NCI-H2227 treated with DMSO at 0.1 percent for 48 hours (cell line): ENCODE results near the gene DUSP3.

Experiments
- DNase-seq: peaks from one replicate; lab custom pipeline; 2025; lab: John Stamatoyannopoulos, UW

DUSP3 gene

DNA sequence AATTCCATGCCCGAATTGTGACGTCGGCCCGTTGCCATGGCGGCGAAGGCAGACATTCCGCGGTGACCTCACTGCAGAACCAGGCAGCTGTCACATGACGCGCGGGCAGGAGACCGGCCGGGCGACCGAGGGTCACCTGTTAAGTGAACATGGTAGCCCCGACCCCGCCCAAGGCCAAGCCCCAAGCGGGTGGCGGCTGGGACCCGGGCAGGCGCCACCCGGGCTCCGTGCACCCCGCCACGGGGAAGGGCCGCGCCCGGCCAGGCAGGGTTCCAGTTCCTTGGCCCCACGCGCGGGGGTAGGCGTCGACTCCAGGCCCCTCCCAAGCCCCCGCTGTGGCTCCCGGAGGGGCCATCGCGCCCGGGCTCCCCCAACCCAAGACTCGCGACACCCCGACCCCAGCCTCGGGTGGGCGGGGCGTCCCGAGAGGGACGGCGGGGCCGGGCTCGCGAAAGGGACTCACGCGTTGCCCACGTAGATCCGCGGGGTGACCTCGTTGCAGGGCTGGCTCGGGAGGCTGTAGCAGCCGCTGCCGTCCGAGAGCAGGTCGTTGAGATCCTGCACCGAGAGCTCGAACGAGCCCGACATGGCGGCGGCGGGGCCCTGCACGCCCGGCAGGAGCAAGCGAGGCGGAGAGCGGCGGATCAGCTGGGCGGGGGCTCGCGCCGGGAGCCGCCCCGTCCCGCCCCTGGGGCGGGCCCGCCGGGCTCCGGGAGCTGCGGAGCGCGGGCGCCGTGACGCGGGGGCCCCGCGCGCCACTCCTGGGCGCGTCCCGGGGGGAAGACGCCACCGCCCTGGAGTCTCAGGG is at the start of gene DUSP3:
Gene DUSP3, minus strand, starts transcription at position 641 of the 808 bp plus-strand sequence. Its CDS starts 53 bp downstream, at position 588.
- DNase-seq: peak; percentile 85

DNA sequence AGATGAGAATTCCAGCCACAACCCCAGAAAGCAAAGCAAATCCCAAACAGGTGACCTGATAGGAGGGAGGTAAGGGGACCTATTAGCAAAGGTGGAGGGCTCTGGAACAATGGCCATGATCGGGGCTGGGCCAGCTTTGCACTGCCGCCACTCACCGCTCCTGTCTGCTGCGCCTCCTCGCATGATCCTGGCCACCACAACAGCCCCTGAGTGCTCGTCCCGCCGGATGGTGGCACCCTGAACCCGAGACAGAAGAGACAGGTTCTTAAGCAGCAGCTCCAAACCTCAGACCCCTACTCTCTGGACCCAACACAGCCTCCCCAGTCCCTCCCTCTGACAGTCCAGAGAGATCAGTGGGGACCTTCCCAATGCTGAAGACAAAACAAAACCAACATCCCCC is 48.8 kb upstream of the DUSP3 start:
- DNase-seq: no peak

DNA sequence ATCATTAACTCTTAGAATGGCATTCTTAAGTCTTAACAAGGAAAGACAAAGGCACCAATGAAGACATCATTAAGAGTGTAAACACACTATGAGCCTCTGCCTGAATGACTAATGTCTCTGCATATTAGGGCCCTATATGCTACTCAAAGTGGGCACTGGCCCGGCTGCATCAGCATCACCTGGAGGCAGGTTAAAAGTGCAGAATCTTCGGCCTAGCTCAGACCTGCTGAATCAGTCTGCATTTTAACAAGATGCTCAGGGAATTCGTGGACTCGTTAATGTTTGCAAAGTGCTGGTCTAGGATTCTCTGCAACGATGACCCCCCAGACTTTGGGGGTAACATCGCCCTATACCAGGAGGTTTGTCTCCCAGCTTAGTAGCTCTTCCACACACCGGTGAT is 47.4 kb upstream of the DUSP3 start:
- no peak for DNase-seq

DNA sequence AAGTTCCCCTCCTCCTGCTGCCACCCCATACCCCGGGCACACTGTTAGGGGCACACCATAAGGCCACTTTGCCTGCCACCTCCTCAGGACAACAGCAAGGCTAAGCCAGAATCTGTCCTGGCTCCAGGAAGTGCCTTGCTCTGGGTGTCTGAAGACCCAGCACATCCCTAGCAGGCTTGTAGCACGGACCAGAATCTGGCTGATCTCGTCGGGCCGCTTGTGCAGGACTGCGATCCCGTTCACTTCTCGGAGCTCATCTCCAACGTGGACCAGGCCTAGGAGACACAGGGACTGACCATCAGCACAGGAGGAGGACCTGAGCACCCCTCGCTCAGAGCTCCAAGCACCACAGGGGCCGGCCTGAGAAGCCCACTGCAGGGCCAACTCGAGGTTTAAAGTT is 46.8 kb upstream of the DUSP3 start:
- no peak for DNase-seq

DNA sequence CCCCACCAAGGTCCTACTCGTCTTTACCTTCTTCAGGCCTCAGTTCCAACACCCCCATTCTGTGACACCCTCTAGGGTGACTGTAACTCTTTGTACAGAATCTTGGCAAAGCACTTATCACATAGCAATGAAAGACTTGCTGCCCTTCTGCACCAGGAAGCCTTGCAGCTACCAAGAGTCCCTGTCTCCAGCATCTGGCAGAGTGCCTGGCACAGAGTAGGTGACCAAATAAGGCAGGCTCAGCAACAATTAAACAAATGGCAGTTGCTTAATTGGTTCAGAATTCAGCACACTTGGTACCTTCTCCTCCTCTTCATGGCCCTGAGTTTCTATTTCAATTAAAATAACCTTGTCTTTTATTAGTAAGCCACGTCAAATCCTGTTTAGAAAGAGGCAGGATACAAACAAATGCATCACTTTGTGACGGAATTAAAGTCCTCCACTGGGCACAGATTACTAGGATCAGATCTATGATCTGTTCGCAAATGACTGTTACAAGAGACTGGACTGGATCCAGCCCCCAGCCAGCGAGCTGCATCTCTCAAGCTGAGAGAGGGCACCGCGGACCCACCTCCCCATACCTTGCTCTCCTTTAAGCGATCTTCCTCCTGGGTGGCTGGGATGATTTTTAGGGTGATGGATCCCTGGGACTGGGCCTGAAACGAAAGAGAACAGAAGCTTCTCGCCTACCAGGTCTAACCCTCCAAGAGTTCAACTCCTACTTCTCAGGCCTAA is 44.7 kb upstream of the DUSP3 start:
- no peak for DNase-seq

DNA sequence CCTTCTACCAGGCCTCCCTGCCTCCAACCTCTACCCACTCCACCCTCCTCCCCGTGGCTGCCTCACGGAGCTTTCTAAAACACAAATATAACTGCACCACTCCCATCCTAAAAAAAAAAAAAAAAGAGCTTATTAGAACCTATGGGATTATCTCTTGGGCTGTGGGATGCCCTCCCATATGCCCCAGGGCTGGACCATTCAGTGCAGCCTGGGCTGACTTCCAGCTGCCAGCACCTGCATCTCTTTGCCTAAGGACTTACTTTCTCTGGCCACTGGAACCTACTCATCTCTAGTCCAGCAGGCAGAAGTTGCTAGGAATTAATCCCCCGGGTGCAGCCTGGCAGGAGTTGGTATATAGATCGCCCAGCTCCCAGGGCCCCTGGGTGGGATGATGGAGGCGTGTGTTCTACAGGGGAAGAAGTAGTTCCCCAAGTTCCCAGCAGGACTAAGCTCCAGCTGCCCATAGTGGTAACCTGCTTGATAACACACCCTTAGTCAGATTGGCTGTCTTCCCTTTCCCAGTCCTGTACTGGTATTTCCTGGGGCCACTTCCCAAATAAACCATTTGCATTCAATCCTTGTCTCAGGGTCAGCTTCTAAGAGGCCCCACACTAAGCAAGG is 43.9 kb upstream of the DUSP3 start:
- DNase-seq: no peak

DNA sequence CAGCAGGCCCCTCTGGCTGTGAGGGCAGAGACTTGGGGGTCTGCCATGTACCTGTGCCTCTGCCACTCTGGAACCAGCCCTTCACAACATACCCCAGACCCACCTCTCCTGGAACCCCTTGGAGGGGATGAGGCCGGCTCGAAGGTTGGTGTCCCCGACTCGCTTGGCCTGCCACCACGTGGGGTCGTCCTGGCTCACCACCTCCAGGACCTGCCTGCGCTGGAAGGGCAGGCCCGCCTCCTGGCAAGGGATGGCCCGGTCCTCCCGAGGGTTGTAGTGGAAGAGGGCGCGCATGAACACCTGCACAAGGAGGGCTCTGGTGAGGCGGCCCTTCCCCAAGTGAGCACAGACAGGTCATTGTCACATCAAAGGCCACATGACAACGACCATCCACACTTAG is 42.0 kb upstream of the DUSP3 start:
- DNase-seq: no peak

DNA sequence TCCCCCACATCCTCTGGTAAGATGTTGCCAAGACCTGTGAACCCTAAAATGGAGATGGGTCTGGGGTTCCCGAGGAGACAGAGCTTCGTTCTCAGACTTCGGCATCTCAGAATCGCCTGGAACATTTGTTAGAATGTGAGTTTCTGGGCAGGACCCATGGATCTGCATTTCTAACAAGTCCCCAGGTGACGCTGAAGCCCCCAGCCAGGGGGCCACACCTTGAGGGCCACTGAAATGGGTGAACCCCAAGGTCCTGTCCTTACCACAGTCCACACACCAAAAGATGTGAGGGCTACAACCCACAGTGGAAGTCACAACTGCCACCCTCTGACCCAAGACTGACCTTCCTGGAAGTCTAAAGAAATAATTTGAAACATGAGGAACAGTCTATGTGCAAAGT is 40.2 kb upstream of the DUSP3 start:
- DNase-seq: no peak

DNA sequence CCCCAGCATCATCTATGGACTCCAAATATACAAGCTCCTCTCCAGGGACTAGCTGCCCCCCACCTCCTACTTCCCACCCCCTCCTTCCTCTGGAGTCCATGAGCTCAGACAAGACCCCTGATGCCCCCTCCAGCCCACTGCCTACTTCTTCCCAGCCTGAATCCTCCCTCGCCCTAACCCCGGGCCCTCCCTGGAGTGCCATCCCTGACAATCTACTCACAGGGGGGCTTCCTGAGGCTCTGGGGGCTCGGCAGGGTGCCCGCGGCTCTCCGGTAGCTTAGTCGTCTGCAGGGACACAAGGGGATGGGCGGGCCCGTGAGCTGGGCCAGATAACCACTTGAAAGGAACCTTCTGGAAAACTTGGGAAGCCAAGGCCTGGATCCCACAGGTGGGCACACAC is 39.0 kb upstream of the DUSP3 start:
- DNase-seq: no peak

DNA sequence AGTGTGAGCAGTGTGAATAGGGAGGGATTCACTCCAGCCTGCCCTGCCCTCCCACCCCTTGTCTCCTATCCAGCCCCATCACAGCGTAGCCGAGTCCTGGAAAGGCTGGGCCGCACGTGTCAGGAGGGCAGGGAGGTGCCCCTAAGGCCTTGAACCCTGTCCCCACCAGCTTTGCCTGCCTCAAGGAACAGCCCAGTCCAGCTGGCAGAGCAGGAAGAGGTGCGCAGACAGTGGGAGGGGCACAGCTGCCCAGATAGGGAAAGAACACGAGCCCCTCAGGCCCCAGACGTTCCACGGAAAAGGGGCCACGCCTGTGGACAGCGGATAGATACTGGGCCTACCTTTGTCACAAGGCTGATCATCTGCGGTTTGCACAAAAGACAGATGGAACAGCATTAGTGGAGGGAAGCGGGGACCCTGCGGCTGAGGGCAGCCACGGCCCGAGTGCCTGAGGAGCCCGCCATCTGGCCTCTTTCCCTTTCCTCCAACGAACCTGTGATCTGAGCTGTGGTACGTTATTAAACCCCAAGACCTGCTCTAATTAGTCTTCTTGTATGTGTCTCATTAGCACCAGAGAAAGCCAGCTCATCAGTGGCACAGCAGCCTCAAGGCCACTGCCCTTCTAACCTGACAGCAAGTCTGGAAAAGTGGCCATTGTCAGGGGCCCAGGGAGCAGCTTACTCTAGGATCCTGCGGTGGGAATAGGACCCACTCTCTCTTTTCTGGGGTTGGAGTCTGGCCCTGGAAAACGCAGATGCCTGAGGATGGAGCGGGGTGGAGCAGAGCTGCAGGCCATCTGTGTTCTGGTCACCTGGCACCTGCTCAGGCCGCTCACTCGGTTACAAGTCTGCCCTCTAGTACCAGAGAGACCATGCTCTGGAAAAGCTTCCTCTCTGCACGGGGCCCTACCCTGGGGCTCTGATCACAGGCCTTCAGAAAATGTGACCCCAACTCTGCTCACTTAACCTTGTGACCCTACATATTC is 37.9 kb upstream of the DUSP3 start:
- no peak for DNase-seq

DNA sequence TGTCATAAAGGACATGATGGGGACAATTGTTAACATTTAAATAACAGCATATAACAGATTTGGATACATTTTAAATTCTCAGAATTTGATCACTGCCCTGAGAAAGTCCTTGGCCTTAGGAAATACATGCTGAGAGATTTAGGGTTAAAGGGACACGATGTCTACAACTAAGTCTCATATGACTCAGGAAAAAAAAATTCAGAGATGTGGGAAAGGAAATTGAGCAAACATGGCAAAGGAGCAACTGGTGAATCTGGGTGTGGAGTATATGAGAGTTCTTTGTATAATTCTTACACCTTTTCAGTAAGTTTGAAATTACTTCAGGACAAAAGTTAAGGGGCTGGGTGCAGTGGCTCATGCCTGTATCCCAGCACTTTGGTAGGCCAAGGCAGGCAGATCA is 35.9 kb upstream of the DUSP3 start:
- no peak for DNase-seq

DNA sequence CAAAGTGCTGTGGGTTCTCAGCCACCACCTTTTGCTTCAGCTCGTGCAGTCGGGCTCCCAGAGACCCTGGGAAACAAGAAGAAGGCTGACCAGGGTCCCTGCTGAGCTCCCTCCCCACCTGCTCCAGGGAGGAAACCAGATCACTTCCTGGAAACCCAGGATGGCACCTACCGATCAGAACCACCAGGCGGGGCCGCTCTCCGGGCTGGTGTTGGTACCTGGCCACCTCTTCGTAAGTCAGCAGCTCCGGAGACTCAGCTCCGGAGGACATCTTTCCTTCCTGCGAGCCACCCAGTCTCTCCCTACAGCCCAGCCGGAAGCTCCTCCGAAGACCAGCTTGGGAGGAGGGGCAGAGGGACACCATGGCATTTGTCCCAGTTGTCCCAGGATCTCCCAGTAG is 35.2 kb upstream of the DUSP3 start:
- DNase-seq: no peak

DNA sequence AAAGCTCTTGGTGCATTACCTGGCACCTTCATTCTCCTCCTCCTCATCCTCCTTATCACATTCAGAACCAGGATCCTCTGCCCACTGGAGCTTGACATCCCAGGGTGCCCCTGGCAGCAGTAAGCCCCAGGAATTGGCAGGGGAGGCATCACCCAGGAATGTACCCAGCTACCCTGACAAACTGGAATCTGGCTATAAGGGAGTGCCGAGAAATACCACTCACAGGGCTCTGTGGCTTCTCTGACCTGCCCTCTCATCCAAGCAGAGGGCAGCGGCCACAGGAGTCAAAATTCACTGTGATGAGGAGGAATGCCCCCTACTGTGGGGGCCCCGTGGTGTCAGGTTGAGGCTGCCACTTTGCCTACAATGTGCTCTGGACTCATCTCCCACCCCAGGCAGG is 34.6 kb upstream of the DUSP3 start:
- no peak for DNase-seq

DNA sequence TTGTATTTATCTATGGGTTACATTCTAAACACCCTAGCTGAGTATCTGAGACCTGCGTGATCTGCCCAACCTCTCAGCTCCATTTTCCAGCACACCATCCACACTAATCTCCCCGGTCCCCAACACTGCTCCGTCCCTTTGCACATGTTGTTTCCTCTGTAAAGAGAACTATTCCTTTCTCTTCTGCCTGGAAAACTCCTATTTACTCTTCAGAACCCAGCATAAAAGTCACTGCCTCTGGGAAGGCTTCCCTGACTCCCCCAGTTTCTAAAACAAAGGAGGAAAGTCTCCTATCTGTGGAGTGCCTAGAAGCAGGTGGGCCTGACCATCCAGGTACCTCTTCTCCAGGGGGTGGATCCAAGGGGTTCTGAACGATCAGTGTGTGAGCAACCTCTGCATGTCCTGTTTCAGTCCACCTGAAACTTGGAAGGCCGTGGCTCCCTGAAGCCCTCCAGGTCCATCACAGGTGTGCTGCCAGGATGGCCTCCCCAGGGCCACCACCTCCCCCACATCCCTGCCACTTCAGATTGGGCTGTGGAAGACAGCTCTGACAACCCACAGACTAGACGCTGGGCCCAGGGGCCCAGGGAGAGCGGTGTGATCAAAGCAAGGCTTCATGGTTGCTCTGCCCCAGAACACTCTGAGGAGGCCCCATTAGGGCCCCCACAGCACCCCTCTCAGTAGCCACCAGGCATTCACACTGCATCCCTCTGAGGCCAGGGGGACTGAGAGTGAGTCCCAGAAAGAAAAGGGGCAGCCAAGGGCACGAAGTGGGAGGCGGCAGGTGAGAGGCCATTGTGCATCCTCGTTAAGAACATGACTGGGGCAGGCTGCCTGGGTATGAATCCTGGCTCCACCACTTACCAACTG is 33.9 kb upstream of the DUSP3 start:
- no peak for DNase-seq

DNA sequence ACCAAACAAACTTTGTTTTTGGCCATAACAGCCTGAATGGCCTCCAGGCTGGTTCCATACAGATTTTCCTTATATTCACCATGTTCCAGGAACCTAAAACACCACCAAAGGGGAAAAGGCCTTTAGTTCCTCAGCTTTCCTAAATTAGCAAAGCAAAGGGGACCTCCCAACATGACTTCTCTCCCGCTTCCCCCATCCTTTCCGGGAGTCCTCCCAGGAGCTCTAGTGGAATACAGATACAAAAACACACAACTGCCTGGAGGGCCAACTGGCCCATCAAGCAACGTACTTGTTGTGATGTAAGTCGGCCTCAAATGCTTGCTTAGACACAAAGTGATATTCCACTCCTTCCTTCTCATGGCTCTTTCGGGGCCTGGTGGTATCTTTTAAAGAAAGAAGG is 32.0 kb upstream of the DUSP3 start:
- DNase-seq: no peak

DNA sequence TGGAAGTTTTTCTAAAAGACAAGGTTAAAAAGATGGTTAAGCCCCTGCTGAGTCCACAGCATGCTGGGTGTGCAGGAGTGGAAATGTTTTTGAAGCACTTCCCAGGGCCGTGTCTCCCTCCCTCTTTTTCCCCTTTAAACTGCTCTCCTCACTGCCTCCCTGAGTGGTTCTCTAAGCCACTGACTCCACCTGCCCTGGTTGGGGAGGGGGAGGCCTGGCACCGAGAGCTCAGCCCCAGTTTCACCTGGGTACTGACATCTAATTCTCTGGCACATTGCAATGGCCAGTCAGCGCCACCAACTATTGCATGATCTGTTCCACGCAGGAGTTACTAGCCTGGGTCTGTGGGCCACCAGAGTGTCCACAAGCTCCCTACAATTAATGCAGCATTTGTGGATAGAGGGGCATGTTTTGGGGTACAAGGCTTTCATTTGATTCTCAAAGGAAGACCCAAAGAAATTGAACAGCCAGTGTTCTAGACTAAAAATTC is 31.5 kb upstream of the DUSP3 start:
- no peak for DNase-seq

DNA sequence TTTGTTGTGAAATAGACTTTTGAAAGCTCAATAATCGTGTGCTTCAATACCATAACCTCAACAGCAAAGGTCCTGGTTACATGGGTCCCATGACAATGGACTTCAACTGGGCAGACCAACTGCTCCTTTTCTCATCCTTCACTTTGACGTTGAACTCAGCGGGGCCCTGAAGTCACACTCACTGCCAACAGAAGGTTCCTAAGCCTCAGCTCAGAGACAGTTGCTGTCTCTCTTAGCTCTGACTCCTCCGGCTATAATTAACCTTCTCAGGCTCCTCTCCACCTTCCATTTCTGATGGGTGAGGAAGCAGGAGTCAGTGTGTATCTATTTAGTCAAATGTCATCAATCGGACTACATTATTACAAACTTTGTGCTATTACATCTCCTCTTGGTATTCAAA is 30.3 kb upstream of the DUSP3 start:
- no peak for DNase-seq

DNA sequence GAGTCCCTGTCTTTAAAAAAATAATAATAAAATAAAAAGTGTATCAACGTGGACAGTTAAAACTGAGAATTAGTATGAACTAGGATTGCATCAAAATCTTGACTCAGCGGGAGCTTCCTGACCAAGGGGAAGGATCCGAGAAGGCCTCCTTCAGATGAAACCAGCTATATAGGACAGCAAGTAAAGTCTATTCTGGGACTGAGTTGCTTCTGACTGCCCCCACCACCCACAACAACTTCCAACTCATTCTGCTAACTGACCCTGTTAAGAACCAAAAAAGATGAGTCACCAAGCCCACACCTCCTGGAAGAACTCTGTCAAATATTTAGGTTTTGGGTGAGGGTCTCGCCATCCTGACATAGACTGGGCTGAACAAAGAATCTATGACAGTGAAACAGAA is 29.3 kb upstream of the DUSP3 start:
- DNase-seq: no peak

DNA sequence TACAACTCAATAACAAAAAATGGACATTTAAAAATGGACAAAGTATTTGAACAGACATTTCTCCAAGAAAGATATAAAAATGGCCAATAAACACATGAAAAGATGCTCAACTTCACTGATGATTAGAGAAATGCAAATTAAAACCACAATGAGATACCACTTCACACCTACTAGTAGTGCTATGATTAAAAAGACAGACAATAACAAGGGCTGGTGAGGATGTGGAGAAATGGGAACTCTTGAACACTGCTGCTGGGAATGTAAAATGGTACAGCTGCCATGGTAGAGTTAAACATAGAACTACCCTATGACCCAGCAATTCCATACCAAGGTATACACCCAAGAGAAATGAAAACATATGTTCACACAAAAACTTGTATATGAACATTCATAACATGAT is 26.3 kb upstream of the DUSP3 start:
- no peak for DNase-seq

DNA sequence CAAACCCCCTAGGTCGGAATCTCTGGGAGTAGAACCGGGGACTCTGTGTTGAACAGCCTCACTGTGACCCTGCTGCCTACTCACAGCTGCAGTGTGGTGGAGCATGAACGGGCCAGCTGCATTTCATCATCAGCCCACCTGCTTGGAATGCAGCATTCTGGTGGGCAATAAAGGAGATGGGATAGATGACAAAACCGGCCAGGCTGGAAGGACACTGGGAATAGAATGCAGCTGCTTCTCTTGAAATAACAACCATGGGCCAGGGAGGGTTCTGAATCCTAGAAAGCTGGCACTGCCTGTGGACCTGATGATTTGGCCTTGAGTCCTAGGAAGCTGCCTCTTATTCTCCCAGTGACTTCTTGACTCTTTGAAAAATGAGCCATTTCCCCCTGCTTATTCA is 25.0 kb upstream of the DUSP3 start:
- no peak for DNase-seq

DNA sequence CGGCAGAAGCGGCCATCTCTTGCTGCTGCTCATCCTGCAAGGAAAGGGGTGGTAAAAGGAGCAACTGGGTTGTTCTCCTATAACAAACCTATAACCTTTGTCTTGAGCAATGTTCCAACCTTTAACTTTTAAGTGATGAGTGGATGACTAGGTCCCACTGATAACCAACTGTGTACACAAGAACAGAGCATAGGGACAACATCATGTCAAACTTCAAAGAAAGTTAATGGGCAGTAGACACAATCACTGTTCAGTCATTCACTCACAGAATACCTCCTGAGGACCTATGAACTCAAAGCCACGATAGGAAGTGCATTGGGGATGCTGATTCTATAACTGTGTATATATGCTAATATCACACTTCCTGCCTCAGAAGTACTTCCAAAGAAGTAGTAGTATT is 23.1 kb upstream of the DUSP3 start:
- no peak for DNase-seq
